Measurements from ENCODE around the gene RGS3.

The RGS3 gene

GRCh38 chr9:113590389-113590788, 126.9 kb downstream of the RGS3 start:
- H3K4me2 ChIP-seq (ENCODE audit: low read length), result no peak overlapping the region
- no peaks in the 10 kb centered on the region for H3K9me3 ChIP-seq (replicated peaks; ENCODE audit: low read length)
- peaks cover 13% of the 10 kb centered on the region for H3K4me1 ChIP-seq (ENCODE audit: control insufficient read depth, insufficient read depth, low read length)
- peaks cover 1% of the 10 kb centered on the region for H3K36me3 ChIP-seq (ENCODE audit: insufficient read depth, low read length)
- H3K4me3 ChIP-seq (ENCODE audit: low read length), result no peak overlapping the region
- H3K27me3 ChIP-seq (ENCODE audit: control insufficient read depth, insufficient read depth, low read length), result no peaks in the 10 kb centered on the region
- H3K9ac ChIP-seq (ENCODE audit: low read depth, low read length), result no peak overlapping the region

GRCh38 chr9:113590991-113591898, 127.7 kb downstream of the RGS3 start:
- Histone ChIP-seq H3K9ac (ENCODE audit: low read depth, low read length) (no peak overlapping the region), H3K4me2 (ENCODE audit: low read length) (no peak overlapping the region), H3K27me3 (ENCODE audit: control insufficient read depth, insufficient read depth, low read length) (no peaks in the 10 kb centered on the region), H3K9me3 (replicated peaks; ENCODE audit: low read length) (no peaks in the 10 kb centered on the region), H3K36me3 (ENCODE audit: insufficient read depth, low read length) (peaks cover 7% of the 10 kb centered on the region), H3K4me1 (ENCODE audit: control insufficient read depth, insufficient read depth, low read length) (peaks cover 20% of the 10 kb centered on the region), H3K4me3 (ENCODE audit: low read length) (no peak overlapping the region)

GRCh38 chr9:113591899-113592625, 128.5 kb downstream of the RGS3 start:
- peaks cover 15% of the 10 kb centered on the region for H3K36me3 ChIP-seq (ENCODE audit: insufficient read depth, low read length)
- no peaks in the 10 kb centered on the region for H3K27me3 ChIP-seq (ENCODE audit: control insufficient read depth, insufficient read depth, low read length)
- H3K9me3 ChIP-seq (replicated peaks; ENCODE audit: low read length), result no peaks in the 10 kb centered on the region
- no peak overlapping the region for H3K4me2 ChIP-seq (ENCODE audit: low read length)
- peaks cover 28% of the 10 kb centered on the region for H3K4me1 ChIP-seq (ENCODE audit: control insufficient read depth, insufficient read depth, low read length)
- H3K4me3 ChIP-seq (ENCODE audit: low read length), result no peak overlapping the region
- no peak overlapping the region for H3K9ac ChIP-seq (ENCODE audit: low read depth, low read length)

GRCh38 chr9:113592876-113593575, 129.5 kb downstream of the RGS3 start:
- Histone ChIP-seq H3K36me3 (ENCODE audit: insufficient read depth, low read length) (peaks cover 25% of the 10 kb centered on the region), H3K27me3 (ENCODE audit: control insufficient read depth, insufficient read depth, low read length) (no peaks in the 10 kb centered on the region), H3K4me2 (ENCODE audit: low read length) (peak overlapping the region; percentile 87), H3K4me1 (ENCODE audit: control insufficient read depth, insufficient read depth, low read length) (peaks cover 38% of the 10 kb centered on the region), H3K9me3 (replicated peaks; ENCODE audit: low read length) (no peaks in the 10 kb centered on the region), H3K4me3 (ENCODE audit: low read length) (peak overlapping the region; percentile 50), H3K9ac (ENCODE audit: low read depth, low read length) (peak overlapping the region; percentile 61)

- H3K4me2 ChIP-seq (ENCODE audit: low read length), result peak overlapping the region; percentile 87
- peak overlapping the region; percentile 78 for H3K4me3 ChIP-seq (ENCODE audit: low read length)
- no peaks in the 10 kb centered on the region for H3K27me3 ChIP-seq (ENCODE audit: control insufficient read depth, insufficient read depth, low read length)
- H3K9ac ChIP-seq (ENCODE audit: low read depth, low read length), result peak overlapping the region; percentile 93
- peaks cover 26% of the 10 kb centered on the region for H3K36me3 ChIP-seq (ENCODE audit: insufficient read depth, low read length)
- H3K4me1 ChIP-seq (ENCODE audit: control insufficient read depth, insufficient read depth, low read length), result peaks cover 45% of the 10 kb centered on the region
- H3K9me3 ChIP-seq (replicated peaks; ENCODE audit: low read length), result no peaks in the 10 kb centered on the region
Measured at GRCh38 chr9:113593682-113594281, 130.3 kb downstream of the RGS3 start.

- H3K36me3 ChIP-seq (ENCODE audit: insufficient read depth, low read length), result peaks cover 26% of the 10 kb centered on the region
- no peaks in the 10 kb centered on the region for H3K9me3 ChIP-seq (replicated peaks; ENCODE audit: low read length)
- no peaks in the 10 kb centered on the region for H3K27me3 ChIP-seq (ENCODE audit: control insufficient read depth, insufficient read depth, low read length)
- peaks cover 54% of the 10 kb centered on the region for H3K4me1 ChIP-seq (ENCODE audit: control insufficient read depth, insufficient read depth, low read length)
- peak overlapping the region; percentile 78 for H3K4me3 ChIP-seq (ENCODE audit: low read length)
- peak overlapping the region; percentile 93 for H3K9ac ChIP-seq (ENCODE audit: low read depth, low read length)
- H3K4me2 ChIP-seq (ENCODE audit: low read length), result peak overlapping the region; percentile 87
Measured at GRCh38 chr9:113594484-113595299, 131.2 kb downstream of the RGS3 start.

GRCh38 chr9:113596616-113597320, 133.2 kb downstream of the RGS3 start:
- H3K36me3 ChIP-seq (ENCODE audit: insufficient read depth, low read length), result peaks cover 26% of the 10 kb centered on the region
- H3K4me2 ChIP-seq (ENCODE audit: low read length), result peak overlapping the region; percentile 87
- peaks cover 75% of the 10 kb centered on the region for H3K4me1 ChIP-seq (ENCODE audit: control insufficient read depth, insufficient read depth, low read length)
- H3K9ac ChIP-seq (ENCODE audit: low read depth, low read length), result no peak overlapping the region
- H3K9me3 ChIP-seq (replicated peaks; ENCODE audit: low read length), result no peaks in the 10 kb centered on the region
- H3K27me3 ChIP-seq (ENCODE audit: control insufficient read depth, insufficient read depth, low read length), result no peaks in the 10 kb centered on the region
- H3K4me3 ChIP-seq (ENCODE audit: low read length), result peak overlapping the region; percentile 4

- Histone ChIP-seq H3K36me3 (ENCODE audit: insufficient read depth, low read length) (peaks cover 26% of the 10 kb centered on the region), H3K9me3 (replicated peaks; ENCODE audit: low read length) (no peaks in the 10 kb centered on the region), H3K4me3 (ENCODE audit: low read length) (no peak overlapping the region), H3K4me2 (ENCODE audit: low read length) (peak overlapping the region; percentile 6), H3K27me3 (ENCODE audit: control insufficient read depth, insufficient read depth, low read length) (no peaks in the 10 kb centered on the region), H3K4me1 (ENCODE audit: control insufficient read depth, insufficient read depth, low read length) (peaks cover 84% of the 10 kb centered on the region), H3K9ac (ENCODE audit: low read depth, low read length) (peak overlapping the region; percentile 22)
Measured at GRCh38 chr9:113597390-113598241, 134.1 kb downstream of the RGS3 start.

- Histone ChIP-seq H3K4me1 (ENCODE audit: control insufficient read depth, insufficient read depth, low read length) (peaks cover 86% of the 10 kb centered on the region), H3K27me3 (ENCODE audit: control insufficient read depth, insufficient read depth, low read length) (no peaks in the 10 kb centered on the region), H3K36me3 (ENCODE audit: insufficient read depth, low read length) (peaks cover 26% of the 10 kb centered on the region), H3K4me2 (ENCODE audit: low read length) (no peak overlapping the region), H3K9ac (ENCODE audit: low read depth, low read length) (peak overlapping the region; percentile 54), H3K9me3 (replicated peaks; ENCODE audit: low read length) (no peaks in the 10 kb centered on the region), H3K4me3 (ENCODE audit: low read length) (no peak overlapping the region)
Measured at GRCh38 chr9:113598451-113598850, 134.9 kb downstream of the RGS3 start.

Measured in skeletal muscle satellite cell (primary cell).